Measurements from ENCODE around the gene AFAP1.

The AFAP1 gene

GRCh38 chr4:7747566-7747965 is 192.1 kb downstream of the AFAP1 start:
- no peak for DNase-seq

GRCh38 chr4:7747062-7747385 is 192.6 kb downstream of the AFAP1 start:
- no peak for DNase-seq

GRCh38 chr4:7746351-7747061 is 193.2 kb downstream of the AFAP1 start:
- no peak for DNase-seq

GRCh38 chr4:7745301-7745885 is 194.3 kb downstream of the AFAP1 start:
- no peak for DNase-seq

GRCh38 chr4:7744142-7744804 is 195.4 kb downstream of the AFAP1 start:
- DNase-seq, result no peak

GRCh38 chr4:7742807-7743280 is 196.8 kb downstream of the AFAP1 start:
- no peak for DNase-seq

- no peak for DNase-seq
These were observed 197.5 kb downstream of the AFAP1 start for GRCh38 chr4:7741946-7742806.

- DNase-seq, result no peak
These were observed 198.7 kb downstream of the AFAP1 start for GRCh38 chr4:7740866-7741525.

GRCh38 chr4:7739918-7740865 is 199.5 kb downstream of the AFAP1 start:
- no peak for DNase-seq

- no peak for DNase-seq
These were observed 200.4 kb downstream of the AFAP1 start for GRCh38 chr4:7739077-7739917.

- no peak for DNase-seq
These were observed 201.1 kb downstream of the AFAP1 start for GRCh38 chr4:7738458-7739076.

GRCh38 chr4:7737752-7738457 is 201.8 kb downstream of the AFAP1 start:
- DNase-seq, result no peak

- no peak for DNase-seq
These were observed 202.4 kb downstream of the AFAP1 start for GRCh38 chr4:7737268-7737645.

GRCh38 chr4:7736436-7737267 is 203.0 kb downstream of the AFAP1 start:
- no peak for DNase-seq

- DNase-seq, result no peak
These were observed 203.7 kb downstream of the AFAP1 start for GRCh38 chr4:7735961-7736360.

- no peak for DNase-seq
These were observed 204.3 kb downstream of the AFAP1 start for GRCh38 chr4:7735395-7735794.

- DNase-seq, result no peak
These were observed 204.9 kb downstream of the AFAP1 start for GRCh38 chr4:7734651-7735260.
